Measurements from ENCODE around the gene ZNF878.

GRCh38 chr19:12035220-12036172 lies 17.3 kb downstream of the ZNF878 start, which contains the start of gene ZNF433:
- no peak for TF ChIP-seq CTCF (IDR thresholded peaks at IDR 0.05; ENCODE audit: low read length)
- no peak for TF ChIP-seq EZH2 (optimal IDR thresholded peaks at IDR 0.05; ENCODE audit: low read depth, low read length)

Data from MM.1S (cell line).